ENCODE measurements around the gene PCDHGB1.
"Not testable (repeated sequence)": the region's sequence is repeated elsewhere in the genome, so short reads cannot be mapped to it uniquely, and the experiment has no call there.

Gene PCDHGB1

GRCh38 chr5:141383345-141383744, 33.4 kb downstream of the PCDHGB1 start:
- DNase-seq (ENCODE audit: low read depth in 3 of 3): no peak

- no peak for DNase-seq (ENCODE audit: low read depth in 3 of 3)
Measured at GRCh38 chr5:141384471-141385267, 34.8 kb downstream of the PCDHGB1 start.

GRCh38 chr5:141387557-141388311, 37.8 kb downstream of the PCDHGB1 start, which contains the start of gene PCDHGB4:
Gene PCDHGB4 (plus strand): TSS chr5:141387698. CDS start chr5:141387885, 187 bp downstream.
- DNase-seq (ENCODE audit: low read depth in 3 of 3): not testable (repeated sequence)

- no peak for DNase-seq (ENCODE audit: low read depth in 3 of 3)
Measured at GRCh38 chr5:141388661-141389060, 38.8 kb downstream of the PCDHGB1 start.

- DNase-seq (ENCODE audit: low read depth in 3 of 3): no peak
Measured at GRCh38 chr5:141389153-141390042, 39.5 kb downstream of the PCDHGB1 start.

- no peak for DNase-seq (ENCODE audit: low read depth in 3 of 3)
Measured at GRCh38 chr5:141392429-141393198, 42.7 kb downstream of the PCDHGB1 start, which contains the start of gene PCDHGA8. Gene PCDHGA8 (plus strand): TSS chr5:141392633. CDS start chr5:141392814, 181 bp downstream.

- DNase-seq (ENCODE audit: low read depth in 3 of 3): no peak
Measured at GRCh38 chr5:141393267-141393666, 43.4 kb downstream of the PCDHGB1 start.

GRCh38 chr5:141394401-141395187, 44.7 kb downstream of the PCDHGB1 start:
- not testable (repeated sequence) for DNase-seq (ENCODE audit: low read depth in 3 of 3)

- not testable (repeated sequence) for DNase-seq (ENCODE audit: low read depth in 3 of 3)
Measured at GRCh38 chr5:141397756-141398551, 48.1 kb downstream of the PCDHGB1 start, which contains the start of gene PCDHGB5. Gene PCDHGB5 (plus strand): TSS chr5:141397947. CDS start chr5:141398128, 181 bp downstream.

- DNase-seq (ENCODE audit: low read depth in 3 of 3): no peak
Measured at GRCh38 chr5:141398608-141399007, 48.7 kb downstream of the PCDHGB1 start.

- DNase-seq (ENCODE audit: low read depth in 3 of 3): no peak
Measured at GRCh38 chr5:141399555-141400258, 49.8 kb downstream of the PCDHGB1 start.
